Upper lobe of right lung (tissue), 1 donor: ENCODE data around the gene SIL1. TPM values are rescaled to one million over a fixed set of nuclear protein-coding genes. Genes with fewer than 3 reads are reported as not detected.
"Not testable (repeated sequence)": the region's sequence is repeated elsewhere in the genome, so short reads cannot be mapped to it uniquely, and the experiment has no call there.

ENCODE experiments used
- ATAC-seq: fragments of 200-7000 bp; cut with Tn5 transposase; one replicate; pipeline ENCODE4 v1.9.1; 2020; ENCODE audit warnings: mild to moderate bottlenecking, moderate library complexity
- DNase-seq: peaks from one replicate; pipeline ENCODE4 v3.0.0-alpha.2; 2020
- H3K27ac ChIP-seq: fragments of 200-600 bp; one replicate; pipeline ENCODE4 v1.8.0; 2022
- H3K27me3 ChIP-seq: fragments of 200-600 bp; one replicate; pipeline ENCODE4 v1.8.0; 2022; ENCODE audit warnings: mild to moderate bottlenecking
- H3K36me3 ChIP-seq: fragments of 200-600 bp; one replicate; pipeline ENCODE4 v1.8.0; 2022
- H3K4me1 ChIP-seq: fragments of 200-600 bp; one replicate; pipeline ENCODE4 v1.8.0; 2022
- H3K4me3 ChIP-seq: fragments of 200-600 bp; one replicate; pipeline ENCODE4 v1.8.0; 2022; ENCODE audit warnings: mild to moderate bottlenecking
- H3K9me3 ChIP-seq: fragments of 200-600 bp; one replicate; pipeline ENCODE4 v1.8.0; 2022
- CTCF ChIP-seq: fragments of 200-600 bp; IDR thresholded peaks from one replicate; pipeline ENCODE4 v1.8.0; 2022; ENCODE audit warnings: antibody characterized with exemption
- intact Hi-C: fragments of 100-400 bp; cut with DNase I; formaldehyde crosslinking; loops from one replicate; pipeline ENCODE4 v1.11.0; 2022
- total RNA-seq: library from RNA; stranded (reverse); fragmentation: NEBNext Ultra II Directional; extraction: Animal tissue kit (Norgen Biotek cat#: 25700); gene quantifications from one replicate; pipeline ENCODE4 v1.2.1, GENCODE V29; 2021
- donor health status: DM: no; HTN: yes; CAD: no; lungs with severe emphysema.

Gene SIL1
- total RNA-seq, 1 donor from 2014 or later = 56.9 TPM

GRCh38 chr5:139182528-139183296 is 15.5 kb downstream of the SIL1 start:
- H3K36me3 ChIP-seq = no peaks in the 10 kb centered on the region
- H3K27ac ChIP-seq = no peak overlapping the region

GRCh38 chr5:139181835-139182452 is 16.2 kb downstream of the SIL1 start:
- Histone ChIP-seq H3K4me3 (no peak overlapping the region), H3K36me3 (no peaks in the 10 kb centered on the region), H3K9me3 (no peaks in the 10 kb centered on the region), H3K27me3 (no peaks in the 10 kb centered on the region), H3K27ac (no peak overlapping the region), H3K4me1 (peaks cover 38% of the 10 kb centered on the region)
- DNase-seq (no peak), ATAC-seq (peak; percentile 39)
- intact Hi-C loops = no loop called here
- TF ChIP-seq CTCF = no peak

More at GRCh38 chr5:139182528-139183296, 15.5 kb downstream of the SIL1 start:
- Histone ChIP-seq H3K27me3 (no peaks in the 10 kb centered on the region), H3K4me1 (peaks cover 30% of the 10 kb centered on the region), H3K4me3 (no peak overlapping the region), H3K9me3 (no peaks in the 10 kb centered on the region)
- ATAC-seq = no peak
- intact Hi-C loops = no loop called here
- TF ChIP-seq CTCF = no peak
- no peak for DNase-seq

- Histone ChIP-seq H3K4me1 (peaks cover 34% of the 10 kb centered on the region), H3K4me3 (no peak overlapping the region), H3K9me3 (no peaks in the 10 kb centered on the region), H3K36me3 (no peaks in the 10 kb centered on the region), H3K27me3 (no peaks in the 10 kb centered on the region), H3K27ac (no peak overlapping the region)
- DNase-seq (no peak), ATAC-seq (no peak)
- TF ChIP-seq CTCF = no peak
- intact Hi-C loops = no loop called here
Observed at GRCh38 chr5:139181322-139181730, 16.8 kb downstream of the SIL1 start.

- H3K9me3 ChIP-seq = no peaks in the 10 kb centered on the region
- intact Hi-C loops = no loop called here
Observed at GRCh38 chr5:139180850-139181249, 17.3 kb downstream of the SIL1 start.

GRCh38 chr5:139179778-139180513 is 18.2 kb downstream of the SIL1 start:
- ATAC-seq, intact Hi-C loops, H3K36me3 ChIP-seq, H3K27ac ChIP-seq, H3K4me3 ChIP-seq, DNase-seq, H3K9me3 ChIP-seq, H3K27me3 ChIP-seq: not testable (repeated sequence)
- H3K4me1 ChIP-seq = peaks cover 29% of the 10 kb centered on the region

More at GRCh38 chr5:139180850-139181249, 17.3 kb downstream of the SIL1 start:
- Histone ChIP-seq H3K4me1 (peaks cover 30% of the 10 kb centered on the region), H3K36me3 (no peaks in the 10 kb centered on the region), H3K27me3 (no peaks in the 10 kb centered on the region), H3K4me3 (no peak overlapping the region), H3K27ac (no peak overlapping the region)
- ATAC-seq = no peak
- no peak for TF ChIP-seq CTCF
- no peak for DNase-seq

- TF ChIP-seq CTCF = no peak
- Histone ChIP-seq H3K36me3 (no peaks in the 10 kb centered on the region), H3K27ac (peak overlapping the region; percentile 73), H3K27me3 (no peaks in the 10 kb centered on the region), H3K4me3 (no peak overlapping the region), H3K9me3 (no peaks in the 10 kb centered on the region), H3K4me1 (peaks cover 29% of the 10 kb centered on the region)
- ATAC-seq = peak; percentile 22
- intact Hi-C loops = no loop called here
- DNase-seq = no peak
Observed at GRCh38 chr5:139178935-139179334, 19.2 kb downstream of the SIL1 start.
